HG03097 (cell line): ENCODE data around the gene NDUFC2.
"Not testable (repeated sequence)": the region's sequence is repeated elsewhere in the genome, so short reads cannot be mapped to it uniquely, and the experiment has no call there.

Experiments
- ATAC-seq: cut with Tn5 transposase; IDR thresholded peaks from one replicate; pipeline ENCODE4 v1.9.1; 2021; ENCODE audit not compliant: unreplicated experiment, low FRiP score

The NDUFC2 gene

GRCh38 chr11:78033040-78033439, 46.6 kb downstream of the NDUFC2 start:
- ATAC-seq = no peak

- no peak for ATAC-seq
Measured at GRCh38 chr11:78032090-78032489, 47.6 kb downstream of the NDUFC2 start.

DNA sequence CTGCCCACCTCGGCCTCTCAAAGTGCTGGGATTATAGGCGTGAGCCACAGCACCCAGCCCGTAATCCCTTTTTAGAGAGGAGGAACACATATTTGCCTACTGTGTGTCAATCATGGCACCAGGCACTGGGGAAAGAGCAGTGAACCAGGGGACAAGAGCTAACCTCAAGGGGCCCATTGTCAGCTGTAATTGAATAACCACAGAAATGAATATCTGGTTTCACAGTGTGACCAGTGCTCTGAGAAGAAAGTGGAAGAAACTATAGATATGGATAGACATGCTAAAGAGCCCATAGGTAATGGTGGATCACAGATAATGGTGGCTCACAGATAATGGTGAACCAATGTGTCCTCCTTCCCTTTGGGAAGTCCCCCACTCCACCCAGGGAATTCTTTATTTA, 48.0 kb downstream of the NDUFC2 start:
- no peak for ATAC-seq

DNA sequence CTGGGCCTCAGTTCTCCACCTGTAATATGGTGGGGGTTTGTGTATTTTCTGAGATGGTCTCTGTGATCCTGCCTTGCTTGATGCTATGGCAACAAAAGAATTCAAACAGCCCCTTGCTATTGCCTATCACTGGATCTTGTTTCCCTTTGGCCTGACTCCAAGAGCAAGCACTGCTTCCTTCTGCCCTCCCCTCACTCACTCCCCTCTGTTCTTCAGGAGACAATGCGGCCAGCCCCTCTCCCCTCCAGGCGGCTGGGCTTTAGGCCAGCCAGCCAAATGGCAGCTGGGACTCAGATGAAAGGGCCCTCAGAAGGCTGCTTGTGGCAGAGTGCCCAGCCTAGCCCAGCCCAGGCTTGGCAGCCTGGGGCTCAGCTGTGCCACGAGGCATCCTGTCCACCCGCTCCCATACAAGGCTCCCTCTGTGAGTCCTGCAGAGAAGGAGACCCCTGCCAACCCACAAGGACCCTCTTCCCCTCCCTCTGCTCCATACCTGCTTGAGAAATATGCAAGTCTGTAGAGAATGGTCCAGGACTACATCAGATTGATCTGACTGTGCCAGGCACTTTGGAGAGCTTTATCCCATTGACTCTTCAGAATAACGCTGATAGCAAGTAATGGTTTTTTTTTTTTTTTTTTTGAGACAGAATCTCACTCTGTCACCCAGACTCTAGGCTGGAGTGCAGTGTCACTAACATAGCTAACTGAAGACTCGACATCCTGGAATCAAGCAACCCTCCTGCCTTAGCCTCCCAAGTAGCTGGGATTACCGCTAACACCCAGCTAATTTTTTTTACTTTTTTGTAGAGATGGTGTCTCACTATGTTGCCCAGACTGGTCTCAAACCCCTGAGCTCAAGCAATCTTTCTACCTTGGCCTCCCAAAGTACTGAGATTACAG, 49.0 kb downstream of the NDUFC2 start:
- no peak for ATAC-seq

- not testable (repeated sequence) for ATAC-seq
Measured at GRCh38 chr11:78028423-78028822, 51.2 kb downstream of the NDUFC2 start.

GRCh38 chr11:78027759-78028158, 51.9 kb downstream of the NDUFC2 start:
- no peak for ATAC-seq

- ATAC-seq = no peak
Measured at GRCh38 chr11:78025378-78025777, 54.3 kb downstream of the NDUFC2 start.

DNA sequence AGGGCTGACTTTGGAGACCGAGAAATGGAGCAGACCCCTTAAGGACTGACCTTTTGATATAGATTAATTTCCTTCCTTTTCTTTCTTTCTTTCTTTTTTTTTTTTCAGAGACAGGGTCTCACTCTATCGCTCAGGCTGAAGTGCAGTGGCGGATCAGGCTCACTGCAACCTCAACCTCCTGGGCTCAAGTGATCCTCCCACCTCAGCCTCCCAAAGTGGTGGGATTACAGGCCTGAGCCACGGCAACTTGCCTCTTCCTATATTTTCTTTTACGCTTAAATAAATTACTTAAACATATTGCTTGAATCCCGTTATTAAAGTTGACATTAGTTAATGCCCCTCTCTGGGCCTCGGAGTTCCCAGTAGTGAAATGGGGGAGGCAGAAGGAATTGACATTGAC, 56.2 kb downstream of the NDUFC2 start:
- ATAC-seq = no peak

GRCh38 chr11:78022397-78023396, 57.0 kb downstream of the NDUFC2 start, which contains the start of gene KCTD14:
Gene KCTD14, minus strand, starts transcription at chr11:78023276. Its CDS starts 27 bp downstream, at chr11:78023249.
- ATAC-seq = no peak

- ATAC-seq = no peak
Measured at GRCh38 chr11:78021611-78022010, 58.1 kb downstream of the NDUFC2 start.

DNA sequence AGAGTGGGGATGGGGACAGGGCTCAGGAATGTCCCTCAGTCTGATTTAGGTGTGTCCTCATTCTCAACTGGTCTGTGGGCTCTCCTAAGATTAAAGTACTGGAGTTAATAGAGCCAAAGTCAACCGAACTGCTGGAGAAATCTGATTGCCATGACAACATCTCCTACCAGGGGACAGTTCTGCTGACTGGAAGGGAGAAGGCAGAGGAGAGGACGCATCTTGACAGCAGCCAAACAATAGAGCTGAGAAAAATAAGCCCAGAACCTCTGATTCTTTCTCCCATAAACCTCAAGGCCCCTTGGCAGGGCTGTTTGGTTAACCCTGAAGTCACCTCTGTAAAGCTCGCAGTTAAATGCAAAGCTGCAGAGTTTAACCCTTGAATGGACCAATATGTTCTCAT, 59.4 kb downstream of the NDUFC2 start:
- no peak for ATAC-seq

DNA sequence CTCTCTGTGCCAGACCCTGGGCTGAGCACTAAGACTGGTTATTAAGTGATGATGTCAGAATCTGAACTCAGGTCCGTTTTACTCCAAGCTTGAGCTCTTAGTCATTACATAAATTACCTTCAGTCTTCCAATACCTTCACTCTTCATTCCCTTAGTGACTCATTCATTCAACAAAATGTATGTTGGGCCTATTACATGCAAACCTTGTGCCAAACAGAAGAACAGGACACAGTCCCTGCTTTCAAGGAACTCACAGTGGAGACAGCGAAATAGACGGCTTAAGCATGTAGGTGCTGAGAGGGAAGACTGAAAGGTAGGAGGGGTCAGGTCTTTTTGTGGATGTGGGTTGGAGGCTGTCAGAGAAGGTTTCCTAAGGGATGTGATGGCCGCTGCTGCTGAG, 59.9 kb downstream of the NDUFC2 start:
- no peak for ATAC-seq
